ENCODE results near the gene ZMYND12.

The ZMYND12 gene

GRCh38 chr1:42423681-42424080, 32.1 kb downstream of the ZMYND12 start:
- TF ChIP-seq POLR2AphosphoS5 (IDR thresholded peaks at IDR 0.05; ENCODE audit: low read depth, low read length) (no peak), TAF1 (IDR thresholded peaks at IDR 0.05; ENCODE audit: borderline replicate concordance, insufficient read depth, low read length) (no peak), SIN3A (IDR thresholded peaks at IDR 0.05; ENCODE audit: borderline replicate concordance, insufficient read depth, low read length) (no peak), REST (IDR thresholded peaks at IDR 0.05; ENCODE audit: insufficient read depth in 1 of 2, low read depth in 2 of 2, low read length in 2 of 2) (no peak)

GRCh38 chr1:42422737-42423136, 33.1 kb downstream of the ZMYND12 start:
- TF ChIP-seq FOXP2 (optimal IDR thresholded peaks at IDR 0.05; ENCODE audit: borderline replicate concordance, extremely low read depth, extremely low read length, insufficient read depth) = no peak
- TF ChIP-seq SIN3A (IDR thresholded peaks at IDR 0.05; ENCODE audit: borderline replicate concordance, insufficient read depth, low read length) = no peak
- TF ChIP-seq REST (IDR thresholded peaks at IDR 0.05; ENCODE audit: insufficient read depth in 1 of 2, low read depth in 2 of 2, low read length in 2 of 2) = no peak
- no peak for TF ChIP-seq POLR2AphosphoS5 (IDR thresholded peaks at IDR 0.05; ENCODE audit: low read depth, low read length)
- TF ChIP-seq TAF1 (IDR thresholded peaks at IDR 0.05; ENCODE audit: borderline replicate concordance, insufficient read depth, low read length) = no peak

- no peak for TF ChIP-seq FOXP2 (optimal IDR thresholded peaks at IDR 0.05; ENCODE audit: borderline replicate concordance, extremely low read depth, extremely low read length, insufficient read depth)
- TF ChIP-seq REST (IDR thresholded peaks at IDR 0.05; ENCODE audit: insufficient read depth in 1 of 2, low read depth in 2 of 2, low read length in 2 of 2) = no peak
- no peak for TF ChIP-seq TAF1 (IDR thresholded peaks at IDR 0.05; ENCODE audit: borderline replicate concordance, insufficient read depth, low read length)
- TF ChIP-seq SIN3A (IDR thresholded peaks at IDR 0.05; ENCODE audit: borderline replicate concordance, insufficient read depth, low read length) = no peak
- no peak for TF ChIP-seq POLR2AphosphoS5 (IDR thresholded peaks at IDR 0.05; ENCODE audit: low read depth, low read length)
Observed at GRCh38 chr1:42420911-42421585, 34.8 kb downstream of the ZMYND12 start.

GRCh38 chr1:42420121-42420520, 35.7 kb downstream of the ZMYND12 start:
- TF ChIP-seq TAF1 (IDR thresholded peaks at IDR 0.05; ENCODE audit: borderline replicate concordance, insufficient read depth, low read length) = no peak
- no peak for TF ChIP-seq FOXP2 (optimal IDR thresholded peaks at IDR 0.05; ENCODE audit: borderline replicate concordance, extremely low read depth, extremely low read length, insufficient read depth)
- TF ChIP-seq REST (IDR thresholded peaks at IDR 0.05; ENCODE audit: insufficient read depth in 1 of 2, low read depth in 2 of 2, low read length in 2 of 2) = no peak
- no peak for TF ChIP-seq POLR2AphosphoS5 (IDR thresholded peaks at IDR 0.05; ENCODE audit: low read depth, low read length)
- TF ChIP-seq SIN3A (IDR thresholded peaks at IDR 0.05; ENCODE audit: borderline replicate concordance, insufficient read depth, low read length) = no peak
